Measurements from ENCODE around the gene SAMD13. TPM values are rescaled to one million over a fixed set of nuclear protein-coding genes. Genes with fewer than 3 reads are reported as not detected.

SAMD13 gene
- total and polyA plus RNA-seq, 4 donors: 0.30 to 3.4 (median 0.65) TPM

- Histone ChIP-seq H3K27me3 (ENCODE audit: control insufficient read depth in 3 of 3, insufficient read depth in 3 of 3, low read length in 2 of 3) (no peaks in the 10 kb centered on the region), H3K4me1 (ENCODE audit: control insufficient read depth in 5 of 5, insufficient read depth in 5 of 5, low read length in 5 of 5) (no peaks in the 10 kb centered on the region), H3K9ac (ENCODE audit: insufficient read depth in 1 of 2, low read length in 2 of 2) (no peak overlapping the region), H3K9me3 (ENCODE audit: control insufficient read depth in 4 of 4, insufficient read depth in 3 of 4, low read length in 3 of 4) (no peaks in the 10 kb centered on the region), H3K27ac (ENCODE audit: low read depth in 1 of 2, low read length in 1 of 2) (no peak overlapping the region), H3K36me3 (ENCODE audit: control insufficient read depth in 4 of 4, insufficient read depth in 4 of 4, low read length in 4 of 4) (no peaks in the 10 kb centered on the region), H3K4me3 (no peak overlapping the region)
- 64 to 73% methylated on average over 7 of the region's 7 CpGs for WGBS, 2 donors
- ATAC-seq (ENCODE audit: insufficient read depth, low FRiP score) (no peak), DNase-seq (no peak)
- TF ChIP-seq CTCF (IDR thresholded peaks at IDR 0.05; ENCODE audit: control extremely low read depth, extremely low read depth): no peak
These were observed 22.6 kb upstream of the SAMD13 start for GRCh38 chr1:84278905-84279304.

GRCh38 chr1:84280912-84281311 is 20.6 kb upstream of the SAMD13 start:
- Histone ChIP-seq H3K4me3 (no peak overlapping the region), H3K9ac (ENCODE audit: insufficient read depth in 1 of 2, low read length in 2 of 2) (no peak overlapping the region), H3K9me3 (ENCODE audit: control insufficient read depth in 4 of 4, insufficient read depth in 3 of 4, low read length in 3 of 4) (no peaks in the 10 kb centered on the region), H3K4me1 (ENCODE audit: control insufficient read depth in 5 of 5, insufficient read depth in 5 of 5, low read length in 5 of 5) (no peaks in the 10 kb centered on the region), H3K27ac (ENCODE audit: low read depth in 1 of 2, low read length in 1 of 2) (no peak overlapping the region), H3K36me3 (ENCODE audit: control insufficient read depth in 4 of 4, insufficient read depth in 4 of 4, low read length in 4 of 4) (no peaks in the 10 kb centered on the region), H3K27me3 (ENCODE audit: control insufficient read depth in 3 of 3, insufficient read depth in 3 of 3, low read length in 2 of 3) (no peaks in the 10 kb centered on the region)
- ATAC-seq (ENCODE audit: insufficient read depth, low FRiP score): no peak
- DNase-seq: no peak
- no peak for TF ChIP-seq CTCF (IDR thresholded peaks at IDR 0.05; ENCODE audit: control extremely low read depth, extremely low read depth)

- H3K4me1 ChIP-seq (ENCODE audit: control insufficient read depth in 5 of 5, insufficient read depth in 5 of 5, low read length in 5 of 5): no peaks in the 10 kb centered on the region
- H3K36me3 ChIP-seq (ENCODE audit: control insufficient read depth in 4 of 4, insufficient read depth in 4 of 4, low read length in 4 of 4): no peaks in the 10 kb centered on the region
- DNase-seq (no peak), ATAC-seq (ENCODE audit: insufficient read depth, low FRiP score) (no peak)
- no peak for TF ChIP-seq CTCF (IDR thresholded peaks at IDR 0.05; ENCODE audit: control extremely low read depth, extremely low read depth)
- H3K27me3 ChIP-seq (ENCODE audit: control insufficient read depth in 3 of 3, insufficient read depth in 3 of 3, low read length in 2 of 3): no peaks in the 10 kb centered on the region
- H3K27ac ChIP-seq (ENCODE audit: low read depth in 1 of 2, low read length in 1 of 2): no peak overlapping the region
- WGBS, 2 donors: 94 to 95% methylated on average over 1 of the region's 1 CpG
- H3K9ac ChIP-seq (ENCODE audit: insufficient read depth in 1 of 2, low read length in 2 of 2): no peak overlapping the region
- H3K4me3 ChIP-seq: no peak overlapping the region
- H3K9me3 ChIP-seq (ENCODE audit: control insufficient read depth in 4 of 4, insufficient read depth in 3 of 4, low read length in 3 of 4): peaks cover 0 to 2% (median 0%) of the 10 kb centered on the region in 4 donors
These were observed 18.7 kb upstream of the SAMD13 start for GRCh38 chr1:84282780-84283333.

- Histone ChIP-seq H3K27ac (ENCODE audit: low read depth in 1 of 2, low read length in 1 of 2) (no peak overlapping the region), H3K9ac (ENCODE audit: insufficient read depth in 1 of 2, low read length in 2 of 2) (no peak overlapping the region), H3K4me3 (no peak overlapping the region), H3K4me1 (ENCODE audit: control insufficient read depth in 5 of 5, insufficient read depth in 5 of 5, low read length in 5 of 5) (no peaks in the 10 kb centered on the region), H3K9me3 (ENCODE audit: control insufficient read depth in 4 of 4, insufficient read depth in 3 of 4, low read length in 3 of 4) (peaks cover 0 to 2% (median under 1%) of the 10 kb centered on the region in 4 donors), H3K36me3 (ENCODE audit: control insufficient read depth in 4 of 4, insufficient read depth in 4 of 4, low read length in 4 of 4) (no peaks in the 10 kb centered on the region), H3K27me3 (ENCODE audit: control insufficient read depth in 3 of 3, insufficient read depth in 3 of 3, low read length in 2 of 3) (no peaks in the 10 kb centered on the region)
- ATAC-seq (ENCODE audit: insufficient read depth, low FRiP score) (no peak), DNase-seq (no peak)
- WGBS, 2 donors: 75 to 77% methylated on average over 1 of the region's 1 CpG
- TF ChIP-seq CTCF (IDR thresholded peaks at IDR 0.05; ENCODE audit: control extremely low read depth, extremely low read depth): no peak
These were observed 18.1 kb upstream of the SAMD13 start for GRCh38 chr1:84283381-84283780.
